Uterus (tissue), 2 donors: ENCODE measurements around the gene TLK2.

ENCODE experiments used
- CTCF ChIP-seq, 4 experiments: fragments of 200-600 bp in 2 of 4; fragments of 450-650 bp in 2 of 4; sonication (generic) in 2 of 4; IDR thresholded peaks; one replicate each; pipeline ENCODE4 v1.5.1; 2016 to 2019; ENCODE audit warnings: antibody characterized with exemption in 4 of 4, mild to moderate bottlenecking in 2 of 4, moderate library complexity in 1 of 4
- POLR2A ChIP-seq, 2 donors: fragments of 450-650 bp; IDR thresholded peaks; one replicate each; pipeline ENCODE4 v1.6.1; 2016; ENCODE audit warnings: antibody characterized with exemption in 2 of 2, mild to moderate bottlenecking in 1 of 2, moderate library complexity in 1 of 2

GRCh38 chr17:62627219-62627903 is 148.7 kb downstream of the TLK2 start, which contains the start of gene MRC2:
- TF ChIP-seq CTCF (IDR thresholded peaks at IDR 0.05) (peak in 1 of 4 experiments; percentile 15), POLR2A (IDR thresholded peaks at IDR 0.05) (peak in 1 of 2 donors; percentile 47)
